GM20000 (cell line): ENCODE results near the gene DXO.

Experiments
- DNase-seq: peaks from one replicate; pipeline ENCODE4 v3.0.0; 2012; ENCODE audit warnings: low spot score
- TF ChIP-seq, protein P1 (sequence below): IDR thresholded peaks from 2 replicates; pipeline ENCODE4 v1.5.1; 2012; ENCODE audit warnings: mild to moderate bottlenecking, control low read depth; ENCODE audit errors: extremely low read depth, missing control alignments

The DXO gene

DNA sequence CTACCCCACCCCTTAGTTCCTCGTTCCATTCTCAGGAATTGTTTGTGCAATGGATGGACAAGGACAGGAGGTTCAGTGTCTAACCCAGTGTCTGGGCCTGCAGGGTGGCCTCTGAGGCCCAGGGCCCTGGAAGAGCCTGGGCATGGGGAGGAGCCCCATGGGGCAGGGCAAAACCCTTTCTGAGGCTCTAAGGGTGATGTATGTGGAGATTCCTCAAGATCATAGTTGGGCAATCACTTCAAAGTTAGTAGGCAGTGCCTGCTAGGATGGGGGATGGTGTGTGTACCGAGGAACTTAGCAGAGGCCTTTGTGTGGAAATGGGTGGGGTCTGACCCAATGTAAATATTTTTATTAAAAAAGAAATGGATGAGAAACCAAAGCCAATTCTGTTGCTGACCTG, 51.1 kb downstream of the DXO start:
- DNase-seq: no peak
- TF ChIP-seq, protein P1, sequence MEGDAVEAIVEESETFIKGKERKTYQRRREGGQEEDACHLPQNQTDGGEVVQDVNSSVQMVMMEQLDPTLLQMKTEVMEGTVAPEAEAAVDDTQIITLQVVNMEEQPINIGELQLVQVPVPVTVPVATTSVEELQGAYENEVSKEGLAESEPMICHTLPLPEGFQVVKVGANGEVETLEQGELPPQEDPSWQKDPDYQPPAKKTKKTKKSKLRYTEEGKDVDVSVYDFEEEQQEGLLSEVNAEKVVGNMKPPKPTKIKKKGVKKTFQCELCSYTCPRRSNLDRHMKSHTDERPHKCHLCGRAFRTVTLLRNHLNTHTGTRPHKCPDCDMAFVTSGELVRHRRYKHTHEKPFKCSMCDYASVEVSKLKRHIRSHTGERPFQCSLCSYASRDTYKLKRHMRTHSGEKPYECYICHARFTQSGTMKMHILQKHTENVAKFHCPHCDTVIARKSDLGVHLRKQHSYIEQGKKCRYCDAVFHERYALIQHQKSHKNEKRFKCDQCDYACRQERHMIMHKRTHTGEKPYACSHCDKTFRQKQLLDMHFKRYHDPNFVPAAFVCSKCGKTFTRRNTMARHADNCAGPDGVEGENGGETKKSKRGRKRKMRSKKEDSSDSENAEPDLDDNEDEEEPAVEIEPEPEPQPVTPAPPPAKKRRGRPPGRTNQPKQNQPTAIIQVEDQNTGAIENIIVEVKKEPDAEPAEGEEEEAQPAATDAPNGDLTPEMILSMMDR: no peak
